Motor neuron (in vitro differentiated cells): ENCODE results near the gene ADIG. TPM values are rescaled to one million over a fixed set of nuclear protein-coding genes. Genes with fewer than 3 reads are reported as not detected.
"Not testable (repeated sequence)": the region's sequence is repeated elsewhere in the genome, so short reads cannot be mapped to it uniquely, and the experiment has no call there.

ENCODE experiments used
- ATAC-seq, 8 experiments: fragments of 200-7000 bp; cut with Tn5 transposase; replicated peaks in 6 of 8; 2 replicates each; pipeline ENCODE4 v1.8.0; 2021; ENCODE audit warnings: mild to moderate bottlenecking in 8 of 8, moderate library complexity in 8 of 8
- H3K27ac ChIP-seq, 2 donors: fragments of 250-450 bp; sonication (Bioruptor Pico); 2 replicates each; pipeline ENCODE4 v1.9.0; 2021; ENCODE audit warnings: antibody characterized with exemption in 2 of 2, mild to moderate bottlenecking in 2 of 2, moderate library complexity in 1 of 2
- H3K4me1 ChIP-seq, 2 donors: fragments of 250-450 bp; sonication (Bioruptor Pico); replicated peaks in 1 of 2; 2 replicates each; pipeline ENCODE4 v1.6.1; 2021; ENCODE audit warnings: antibody characterized with exemption in 2 of 2, mild to moderate bottlenecking in 2 of 2, moderate library complexity in 1 of 2
- H3K4me3 ChIP-seq, 5 donors: fragments of 250-450 bp; sonication (Bioruptor Pico); 2 replicates each; pipeline ENCODE4 v1.9.0; 2021; ENCODE audit warnings: antibody characterized with exemption in 5 of 5, mild to moderate bottlenecking in 5 of 5, moderate library complexity in 4 of 5
- WGBS, 10 experiments: fragments of 450-650 bp; shearing (Covaris generic); methylation state at CpG; one replicate each; pipeline ENCODE4 v1.0.0; 2022; 5-methylcytosine and 5-hydroxymethylcytosine counted together
- in situ Hi-C, 9 experiments: fragments of 400-800 bp; cut with MboI; loops; one replicate each; pipeline ENCODE4 v1.15.0; 2021; ENCODE audit warnings: low sequenced_read_pairs in 9 of 9, low pct_unique_long_range_greater_than_20kb in 2 of 9; ENCODE audit not compliant: unreplicated experiment in 9 of 9
- total RNA-seq, 8 experiments: library from RNA; unstranded; fragments of 300-600 nt; gene quantifications; 2 replicates each; pipeline versions ENCODE4 v1.2.3 to v1.2.4, GENCODE V29; 2022

The ADIG gene
- total RNA-seq, 8 experiments from 2014 or later, result not detected

GRCh38 chr20:38583306-38583705, 2.3 kb downstream of the ADIG start:
- no peak for ATAC-seq
- in situ Hi-C loops, result no loop called here
- Histone ChIP-seq H3K27ac (no peak overlapping the region), H3K4me1 (no peaks in the 10 kb centered on the region), H3K4me3 (no peak overlapping the region)
- WGBS, 10 experiments, result 0 to 93% (median 85%) methylated on average over 1 to 4 of the region's 4 CpGs; no CpG with 5 or more reads in 6 of the 10 experiments

GRCh38 chr20:38584099-38584763, 3.2 kb downstream of the ADIG start:
- 22 to 100% (median 50%) methylated on average over 1 to 6 of the region's 7 CpGs; no CpG with 5 or more reads in 1 of the 10 experiments for WGBS, 10 experiments
- H3K4me3 ChIP-seq, result no peak overlapping the region
- H3K4me1 ChIP-seq, result no peaks in the 10 kb centered on the region
- in situ Hi-C loops, result no loop called here
- ATAC-seq, result peak in 3 of 8 experiments; percentile 13 to 93 (median 88)
- H3K27ac ChIP-seq, result no peak overlapping the region

- Histone ChIP-seq H3K27ac (no peak overlapping the region), H3K4me3 (no peak overlapping the region), H3K4me1 (no peaks in the 10 kb centered on the region)
- in situ Hi-C loops, result no loop called here
- ATAC-seq, result no peak
- 40 to 93% (median 79%) methylated on average over 4 to 8 of the region's 10 CpGs; no CpG with 5 or more reads in 2 of the 10 experiments for WGBS, 10 experiments
Measured at GRCh38 chr20:38585404-38586180, 4.6 kb downstream of the ADIG start.

DNA sequence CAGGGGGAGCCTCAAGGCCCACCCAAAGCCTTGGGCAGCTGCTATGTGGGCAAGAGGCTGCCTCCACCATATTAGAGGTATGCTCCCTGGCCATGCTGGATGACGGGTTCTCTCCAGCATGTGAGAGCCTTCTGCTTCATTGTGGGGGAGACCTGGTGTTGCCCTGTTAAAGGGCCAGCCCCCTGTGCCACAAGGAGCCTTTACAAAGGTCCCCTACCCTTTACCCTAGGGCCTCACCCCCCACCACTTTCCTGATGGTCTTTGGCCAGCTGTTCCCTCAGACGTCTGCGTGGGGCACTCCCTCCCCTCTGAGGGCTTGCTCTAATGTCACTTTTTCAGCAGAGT, 5.2 kb downstream of the ADIG start:
- H3K4me3 ChIP-seq, result no peak overlapping the region
- in situ Hi-C loops, result no loop called here
- no peak for ATAC-seq
- H3K4me1 ChIP-seq, result no peaks in the 10 kb centered on the region
- no peak overlapping the region for H3K27ac ChIP-seq
- 20 to 70% (median 60%) methylated on average over 1 to 3 of the region's 3 CpGs; no CpG with 5 or more reads in 5 of the 10 experiments for WGBS, 10 experiments

- WGBS, 10 experiments, result 48 to 100% (median 87%) methylated on average over 1 to 5 of the region's 6 CpGs; no CpG with 5 or more reads in 4 of the 10 experiments
- ATAC-seq, result no peak
- Histone ChIP-seq H3K4me3 (no peak overlapping the region), H3K27ac (no peak overlapping the region), H3K4me1 (no peaks in the 10 kb centered on the region)
- in situ Hi-C loops, result no loop called here
Measured at GRCh38 chr20:38588303-38588702, 7.3 kb downstream of the ADIG start.

GRCh38 chr20:38589351-38589750, 8.4 kb downstream of the ADIG start:
- ATAC-seq, result no peak

GRCh38 chr20:38589967-38590675, 9.1 kb downstream of the ADIG start:
- in situ Hi-C loops, result no loop called here
- Histone ChIP-seq H3K4me1 (no peaks in the 10 kb centered on the region), H3K27ac (no peak overlapping the region), H3K4me3 (no peak overlapping the region)
- ATAC-seq, result peak in 4 of 8 experiments; percentile 5 to 17 (median 10)
- 33 to 89% (median 82%) methylated on average over 1 to 3 of the region's 3 CpGs; no CpG with 5 or more reads in 2 of the 10 experiments for WGBS, 10 experiments

More at GRCh38 chr20:38589351-38589750, 8.4 kb downstream of the ADIG start:
- no peaks in the 10 kb centered on the region for H3K4me1 ChIP-seq
- in situ Hi-C loops, result no loop called here
- 60 to 80% (median 70%) methylated on average over 1 to 2 of the region's 4 CpGs; no CpG with 5 or more reads in 7 of the 10 experiments for WGBS, 10 experiments
- no peak overlapping the region for H3K27ac ChIP-seq
- no peak overlapping the region for H3K4me3 ChIP-seq

- no peak overlapping the region for H3K27ac ChIP-seq
- in situ Hi-C loops, result no loop called here
- H3K4me3 ChIP-seq, result no peak overlapping the region
- ATAC-seq, result peak; percentile 24 to 84 (median 71)
- H3K4me1 ChIP-seq, result no peaks in the 10 kb centered on the region
- WGBS, 10 experiments, result 20 to 83% (median 60%) methylated on average over 1 to 6 of the region's 18 CpGs; no CpG with 5 or more reads in 3 of the 10 experiments
Measured at GRCh38 chr20:38590676-38591473, 9.9 kb downstream of the ADIG start.

GRCh38 chr20:38591474-38592410, 10.7 kb downstream of the ADIG start:
- in situ Hi-C loops, result no loop called here
- H3K4me3 ChIP-seq, result no peak overlapping the region
- H3K4me1 ChIP-seq, result no peaks in the 10 kb centered on the region
- no peak for ATAC-seq
- no peak overlapping the region for H3K27ac ChIP-seq
- 52 to 93% (median 78%) methylated on average over 4 to 7 of the region's 21 CpGs; no CpG with 5 or more reads in 5 of the 10 experiments for WGBS, 10 experiments

- H3K4me1 ChIP-seq, in situ Hi-C loops, H3K27ac ChIP-seq, ATAC-seq, H3K4me3 ChIP-seq: not testable (repeated sequence)
- WGBS, 10 experiments, result no CpG with 5 or more reads among the region's 3 CpGs
Measured at GRCh38 chr20:38592411-38592790, 11.4 kb downstream of the ADIG start.

GRCh38 chr20:38594281-38594680, 13.3 kb downstream of the ADIG start:
- ATAC-seq, H3K4me3 ChIP-seq, H3K27ac ChIP-seq, H3K4me1 ChIP-seq, in situ Hi-C loops: not testable (repeated sequence)
- 78 to 100% (median 86%) methylated on average over 1 to 9 of the region's 12 CpGs; no CpG with 5 or more reads in 2 of the 10 experiments for WGBS, 10 experiments

DNA sequence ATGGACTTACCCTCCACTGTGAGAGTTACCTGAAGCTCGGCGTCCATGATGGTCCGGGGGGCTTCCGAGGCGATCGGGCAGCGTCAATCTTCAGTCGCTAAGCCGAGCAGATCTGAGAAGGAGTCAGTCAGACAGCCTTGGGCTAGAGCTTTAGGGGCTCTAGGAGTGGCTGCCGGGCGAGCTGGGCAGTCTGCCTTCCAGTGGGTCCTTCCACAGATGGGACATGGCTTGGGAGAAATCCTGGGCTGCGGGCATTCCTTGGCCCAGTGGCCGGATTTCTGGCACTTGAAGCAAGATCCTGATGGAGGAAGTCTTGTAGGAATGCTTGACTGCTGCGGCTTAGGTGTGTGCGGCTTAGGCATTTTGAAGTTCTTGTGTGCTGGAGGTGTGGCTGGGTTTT, 14.9 kb downstream of the ADIG start:
- in situ Hi-C loops, H3K4me3 ChIP-seq, H3K27ac ChIP-seq, H3K4me1 ChIP-seq, ATAC-seq: not testable (repeated sequence)
- 83 to 100% methylated on average over 2 to 6 of the region's 15 CpGs; no CpG with 5 or more reads in 8 of the 10 experiments for WGBS, 10 experiments
